ENCODE data around the gene PTAFR.

PTAFR gene

GRCh38 chr1:28108001-28108400 is 68.5 kb downstream of the PTAFR start:
- no peak for ATAC-seq
- TF ChIP-seq PPARA (CRISPR knock-in tag; IDR thresholded peaks at IDR 0.05; ENCODE audit: borderline replicate concordance) (no peak), ZFP3 (CRISPR knock-in tag; IDR thresholded peaks at IDR 0.05) (no peak), TOX (CRISPR knock-in tag; IDR thresholded peaks at IDR 0.05; ENCODE audit: borderline replicate concordance) (no peak), TCF4 (CRISPR knock-in tag; IDR thresholded peaks at IDR 0.05; ENCODE audit: borderline replicate concordance) (no peak), POU6F1 (CRISPR knock-in tag; IDR thresholded peaks at IDR 0.05; ENCODE audit: borderline replicate concordance, low read depth) (no peak)

GRCh38 chr1:28104866-28105467 is 71.5 kb downstream of the PTAFR start:
- peak; percentile 59 for ATAC-seq
- no peak for TF ChIP-seq PPARA (CRISPR knock-in tag; IDR thresholded peaks at IDR 0.05; ENCODE audit: borderline replicate concordance)
- TF ChIP-seq PATZ1 (CRISPR knock-in tag; IDR thresholded peaks at IDR 0.05; ENCODE audit: borderline replicate concordance), result no peak
- TF ChIP-seq ZFP3 (CRISPR knock-in tag; IDR thresholded peaks at IDR 0.05), result no peak
- no peak for TF ChIP-seq TSHZ2 (CRISPR knock-in tag; IDR thresholded peaks at IDR 0.05)
- TF ChIP-seq CSDC2 (CRISPR knock-in tag; IDR thresholded peaks at IDR 0.05), result no peak
- TF ChIP-seq ZNF8 (CRISPR knock-in tag; IDR thresholded peaks at IDR 0.05), result no peak
- no peak for TF ChIP-seq GLIS3 (CRISPR knock-in tag; IDR thresholded peaks at IDR 0.05)
- no peak for TF ChIP-seq ESRRG (CRISPR knock-in tag; IDR thresholded peaks at IDR 0.05)
- no peak for TF ChIP-seq BACH2 (CRISPR knock-in tag; IDR thresholded peaks at IDR 0.05; ENCODE audit: borderline replicate concordance)
- TF ChIP-seq ZC3H10 (CRISPR knock-in tag; IDR thresholded peaks at IDR 0.05), result no peak
- no peak for TF ChIP-seq ZNF565 (CRISPR knock-in tag; conservative IDR thresholded peaks at IDR 0.05; ENCODE audit: low read depth)
- TF ChIP-seq SNAI2 (CRISPR knock-in tag; IDR thresholded peaks at IDR 0.05), result no peak
- TF ChIP-seq ARNTL (CRISPR knock-in tag; IDR thresholded peaks at IDR 0.05; ENCODE audit: borderline replicate concordance, low read depth), result no peak
- no peak for TF ChIP-seq TOX (CRISPR knock-in tag; IDR thresholded peaks at IDR 0.05; ENCODE audit: borderline replicate concordance)
- TF ChIP-seq CREB5 (CRISPR knock-in tag; IDR thresholded peaks at IDR 0.05; ENCODE audit: low read depth), result no peak

GRCh38 chr1:28102189-28102588 is 74.3 kb downstream of the PTAFR start:
- TF ChIP-seq ZC3H10 (CRISPR knock-in tag; IDR thresholded peaks at IDR 0.05) (no peak), ZNF8 (CRISPR knock-in tag; IDR thresholded peaks at IDR 0.05) (no peak), ISL1 (CRISPR knock-in tag; IDR thresholded peaks at IDR 0.05) (no peak), CSRNP3 (CRISPR knock-in tag; IDR thresholded peaks at IDR 0.05) (no peak), TCF4 (CRISPR knock-in tag; IDR thresholded peaks at IDR 0.05; ENCODE audit: borderline replicate concordance) (no peak), ZNF70 (CRISPR knock-in tag; IDR thresholded peaks at IDR 0.05) (no peak), TSHZ2 (CRISPR knock-in tag; IDR thresholded peaks at IDR 0.05) (no peak), BACH2 (CRISPR knock-in tag; IDR thresholded peaks at IDR 0.05; ENCODE audit: borderline replicate concordance) (no peak), ZFP3 (CRISPR knock-in tag; IDR thresholded peaks at IDR 0.05) (no peak)
- ATAC-seq, result no peak

Data from SK-N-SH treated with all-trans-retinoic acid at 6 μM for 48 hours (cell line).